Suppressor macrophage treated with lipopolysaccharide for 4 hours (primary cell): ENCODE data around the gene SPDYE1.
"Not testable (repeated sequence)": the region's sequence is repeated elsewhere in the genome, so short reads cannot be mapped to it uniquely, and the experiment has no call there.

Source experiments
- DNase-seq: peaks from one replicate; pipeline ENCODE4 v3.0.0-alpha.2; 2020

SPDYE1 gene

DNA sequence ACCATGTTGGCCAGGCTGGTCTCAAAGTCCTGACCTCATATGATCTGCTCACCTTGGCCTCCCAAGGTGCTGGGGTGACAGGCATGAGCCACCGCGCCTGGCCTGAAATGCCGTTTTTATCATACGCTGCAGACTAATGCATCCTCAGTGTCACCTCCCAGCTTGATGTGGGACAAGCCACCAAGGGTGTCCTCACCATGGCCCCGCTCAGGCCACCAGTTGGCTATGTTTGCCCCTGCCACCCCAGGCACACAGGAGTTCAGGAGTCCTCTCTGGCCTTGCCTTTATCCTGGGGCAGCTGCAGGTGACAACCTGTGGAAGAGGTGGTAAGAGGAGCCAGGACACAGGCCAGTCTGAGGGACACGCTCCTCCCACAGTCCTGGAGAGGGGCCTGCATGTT is 3.0 kb upstream of the SPDYE1 start:
- DNase-seq = not testable (repeated sequence)

DNA sequence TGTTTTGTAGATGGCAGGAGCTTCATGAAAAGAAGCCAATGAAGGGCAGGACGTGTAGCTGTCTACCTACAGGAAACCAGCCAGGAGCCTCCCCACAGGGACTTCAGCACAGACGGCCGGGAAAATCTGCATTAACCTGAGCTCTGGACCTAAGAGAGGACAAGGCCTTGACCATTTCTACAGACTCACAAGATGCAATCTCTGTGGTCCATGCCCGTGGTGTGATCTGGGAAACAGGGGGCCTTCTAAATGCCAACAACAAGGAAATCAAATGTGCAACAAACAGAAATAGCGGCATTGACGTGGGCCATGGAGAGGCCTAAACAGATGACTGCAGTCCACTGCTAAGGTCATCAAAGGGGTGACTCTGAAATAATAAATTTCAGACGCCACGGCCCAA is 14.4 kb downstream of the SPDYE1 start:
- DNase-seq = not testable (repeated sequence)

DNA sequence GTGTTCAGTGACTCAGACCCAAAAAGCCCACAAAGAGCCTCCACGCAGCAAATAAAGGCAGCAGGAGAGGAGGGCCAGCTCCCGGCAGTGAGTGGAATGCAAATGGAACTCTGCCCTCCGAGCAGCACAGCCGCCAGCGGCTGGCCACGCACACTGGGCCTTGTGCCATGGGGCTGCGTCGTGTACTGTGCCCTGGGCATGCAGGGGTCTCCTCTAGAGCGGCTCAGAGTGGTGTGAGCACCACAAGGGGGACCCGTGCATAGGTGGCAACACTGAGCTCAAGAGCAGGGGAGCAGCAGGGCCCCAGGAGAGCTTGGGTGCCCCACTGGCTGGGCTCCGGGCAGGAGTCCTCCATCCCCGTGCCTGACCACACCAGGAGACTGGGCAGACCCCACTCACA is 17.4 kb downstream of the SPDYE1 start:
- DNase-seq = not testable (repeated sequence)

DNA sequence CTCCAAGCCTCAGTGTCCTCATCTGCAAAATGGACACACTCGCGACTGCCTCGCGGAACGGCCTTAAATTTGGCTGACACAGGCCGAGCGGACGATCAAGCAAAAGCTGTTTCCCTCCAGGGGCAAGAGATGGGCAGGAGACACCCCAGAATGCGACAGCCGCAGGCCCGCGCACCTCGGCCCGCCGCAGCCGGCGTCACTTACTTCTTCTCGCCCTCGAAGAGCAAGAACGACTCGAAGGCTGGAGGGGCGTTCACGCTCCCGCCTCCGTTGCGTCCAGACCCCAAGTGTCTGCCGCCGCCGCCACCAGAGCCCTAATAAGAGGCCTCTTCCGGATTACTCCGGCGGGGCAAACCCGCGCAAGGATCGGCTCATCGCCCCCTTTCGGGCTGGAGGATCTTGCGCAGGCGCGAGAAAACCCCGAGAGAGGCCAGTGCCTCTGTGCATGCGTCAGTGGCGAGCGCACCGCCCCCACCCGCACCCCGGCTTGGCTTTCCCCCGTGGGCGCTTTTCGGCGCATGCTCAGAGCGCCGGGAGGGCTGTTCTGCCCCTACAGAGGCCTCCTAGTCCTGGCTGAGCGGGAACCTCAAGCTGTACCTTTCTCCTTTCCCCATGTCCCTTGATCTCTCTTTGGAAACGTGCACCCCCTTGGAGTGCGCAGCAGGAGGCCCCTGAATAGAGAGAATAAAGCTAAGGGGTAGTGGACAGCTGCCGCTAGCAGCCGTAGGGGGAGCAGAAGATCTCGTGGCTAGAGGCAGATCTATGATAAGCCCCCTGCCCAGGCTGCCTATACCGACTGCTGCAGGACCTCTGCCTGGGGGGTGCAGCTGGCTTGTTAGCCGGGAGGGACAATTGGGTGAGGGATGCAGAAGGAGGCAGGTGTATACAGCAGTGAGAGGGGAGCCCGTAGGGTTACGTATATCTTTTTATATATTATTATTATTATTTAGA is 21.4 kb downstream of the SPDYE1 start:
- peak; percentile 98 for DNase-seq

DNA sequence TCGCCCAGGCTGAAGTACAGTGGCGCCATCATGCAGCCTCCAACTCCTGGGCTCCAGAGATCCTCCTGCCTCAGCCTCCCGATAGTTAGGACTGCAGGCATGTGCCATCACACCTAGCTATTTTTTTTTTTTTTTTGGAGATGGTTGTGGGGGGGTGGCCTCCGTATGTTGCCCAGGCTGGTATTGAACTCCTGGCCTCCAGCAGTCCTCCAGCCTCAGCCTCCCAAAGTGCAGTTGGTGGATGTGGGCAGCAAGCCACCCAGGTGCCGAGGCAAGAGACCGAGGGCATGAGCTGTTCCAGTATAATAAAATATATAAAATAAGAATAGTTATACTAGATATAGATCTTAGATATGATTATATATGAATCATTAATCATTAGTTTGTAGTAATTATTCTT is 22.1 kb downstream of the SPDYE1 start:
- DNase-seq = not testable (repeated sequence)

DNA sequence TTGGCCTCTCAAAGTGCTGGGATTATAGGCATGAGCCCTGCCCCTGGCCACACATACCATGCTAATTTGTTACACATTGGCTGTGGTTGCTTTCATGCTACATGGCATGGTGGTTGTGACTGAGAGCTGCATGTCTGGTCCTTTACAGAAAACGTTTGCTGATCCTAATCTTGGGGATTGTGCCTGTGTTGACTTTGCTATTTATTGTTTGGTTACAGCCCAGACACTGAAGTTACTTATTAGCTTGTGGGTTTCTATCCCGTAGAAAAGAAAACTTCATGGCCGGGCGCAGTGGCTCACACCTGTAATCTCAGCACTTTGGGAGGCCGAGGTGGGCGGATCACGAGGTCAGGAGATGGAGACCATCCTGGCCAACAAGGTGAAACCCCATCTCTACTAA is 24.4 kb downstream of the SPDYE1 start:
- not testable (repeated sequence) for DNase-seq

DNA sequence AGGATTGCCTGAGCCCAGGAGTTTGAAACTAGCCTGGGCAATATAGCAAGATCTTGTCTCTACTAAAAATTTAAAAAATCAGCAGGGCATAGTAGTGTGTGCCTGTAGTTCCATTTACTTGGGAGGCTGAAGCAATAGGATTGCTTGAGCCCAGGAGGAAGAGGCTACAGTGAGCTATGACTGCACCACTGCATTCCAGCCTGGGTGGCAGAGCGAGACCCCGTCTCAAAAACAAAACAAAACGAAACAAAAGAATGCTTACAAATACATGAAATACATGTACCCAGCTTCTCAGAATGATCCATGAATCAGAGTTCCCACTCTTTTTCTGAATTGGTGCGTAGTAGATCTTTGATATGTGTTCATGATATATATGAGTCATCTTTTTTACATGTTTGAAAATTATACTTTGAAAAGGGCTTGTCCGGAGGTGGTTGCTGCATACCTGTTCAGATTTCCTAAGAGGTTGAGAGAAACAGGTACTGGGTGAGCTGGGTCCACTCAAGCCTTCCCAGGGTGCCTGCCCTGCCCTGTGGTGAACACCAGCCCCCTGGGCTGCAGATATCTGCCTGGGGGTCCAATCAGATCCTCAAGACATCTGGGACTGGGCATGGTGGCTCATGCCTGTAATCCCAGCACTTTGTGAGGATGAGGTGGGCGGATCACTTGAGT is 25.2 kb downstream of the SPDYE1 start:
- not testable (repeated sequence) for DNase-seq

DNA sequence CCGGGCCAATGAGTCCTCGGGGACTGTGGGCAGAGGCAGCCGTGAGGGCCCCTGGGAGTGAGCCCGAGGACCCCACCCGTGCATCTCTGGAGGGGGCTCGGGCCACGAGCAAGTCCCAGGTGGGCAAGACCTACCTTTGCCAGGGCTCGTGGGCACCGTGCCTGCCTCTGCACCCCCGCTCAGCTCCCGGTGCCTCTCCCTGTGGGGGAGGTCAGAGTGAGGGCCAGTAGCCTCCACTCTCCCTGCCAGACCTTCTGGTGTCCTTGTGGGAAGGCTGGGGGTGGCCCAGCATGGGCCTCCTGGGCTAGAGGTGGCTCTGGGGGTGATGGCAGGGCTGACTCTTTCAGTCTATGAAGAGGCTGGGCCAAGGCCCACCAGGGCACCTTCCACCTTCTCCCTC is 31.7 kb downstream of the SPDYE1 start:
- not testable (repeated sequence) for DNase-seq

DNA sequence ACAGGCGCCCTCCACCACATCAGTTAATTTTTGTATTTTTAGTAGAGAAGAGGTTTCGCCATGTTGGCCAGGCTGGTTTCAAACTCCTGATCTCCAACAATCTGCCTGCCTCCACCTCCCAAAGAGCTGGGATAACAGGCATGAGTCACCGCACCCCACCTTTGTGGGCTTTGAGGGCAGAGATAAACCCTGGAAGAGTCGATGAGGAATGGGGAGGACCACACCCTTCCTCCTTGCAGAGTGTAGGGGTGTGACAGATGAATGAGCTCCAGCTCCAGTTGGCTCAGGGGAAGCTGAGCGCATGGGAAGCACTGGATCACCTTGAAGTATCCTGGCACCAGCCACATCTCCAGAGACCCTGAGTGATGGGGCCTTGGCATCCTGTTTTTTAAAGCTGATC is 32.3 kb downstream of the SPDYE1 start:
- not testable (repeated sequence) for DNase-seq

DNA sequence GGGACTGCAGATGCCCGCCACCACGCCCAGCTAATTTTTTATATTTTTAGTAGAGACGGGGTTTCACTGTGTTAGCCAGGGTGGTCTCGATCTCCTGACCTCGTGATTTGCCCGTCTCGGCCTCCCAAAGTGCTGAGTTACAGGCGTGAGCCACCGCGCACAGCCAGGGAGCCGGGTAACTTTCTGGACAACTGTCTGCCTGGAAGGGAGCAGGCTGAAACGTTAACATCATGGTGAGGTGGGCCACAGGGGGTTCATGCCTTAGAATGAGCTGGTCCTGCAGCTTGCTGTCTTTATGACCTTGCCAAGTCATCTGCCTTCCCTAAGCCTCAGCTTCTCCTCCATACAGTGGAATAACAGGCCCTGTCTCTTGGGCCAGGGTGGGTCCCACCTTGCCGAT is 33.6 kb downstream of the SPDYE1 start:
- DNase-seq = not testable (repeated sequence)

DNA sequence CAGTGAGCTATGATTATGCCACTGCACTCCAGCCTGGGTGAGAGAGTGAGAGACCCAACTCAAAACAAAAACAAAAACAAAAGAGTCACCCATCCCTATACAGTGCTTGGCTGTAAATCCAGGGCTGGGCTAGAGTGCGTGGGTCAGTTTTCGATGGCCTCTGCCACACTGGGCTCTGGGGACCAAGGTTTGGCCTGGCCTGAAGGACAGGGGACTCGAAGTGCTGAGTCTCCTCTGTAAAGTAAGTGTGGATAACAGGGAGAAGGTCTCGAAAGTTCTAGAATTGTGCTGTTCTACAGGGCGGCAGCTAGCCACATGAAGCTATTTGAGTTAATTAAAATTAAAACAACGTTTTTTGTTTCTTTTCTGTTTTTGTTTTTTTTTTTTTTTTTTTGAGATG is 34.3 kb downstream of the SPDYE1 start:
- not testable (repeated sequence) for DNase-seq

DNA sequence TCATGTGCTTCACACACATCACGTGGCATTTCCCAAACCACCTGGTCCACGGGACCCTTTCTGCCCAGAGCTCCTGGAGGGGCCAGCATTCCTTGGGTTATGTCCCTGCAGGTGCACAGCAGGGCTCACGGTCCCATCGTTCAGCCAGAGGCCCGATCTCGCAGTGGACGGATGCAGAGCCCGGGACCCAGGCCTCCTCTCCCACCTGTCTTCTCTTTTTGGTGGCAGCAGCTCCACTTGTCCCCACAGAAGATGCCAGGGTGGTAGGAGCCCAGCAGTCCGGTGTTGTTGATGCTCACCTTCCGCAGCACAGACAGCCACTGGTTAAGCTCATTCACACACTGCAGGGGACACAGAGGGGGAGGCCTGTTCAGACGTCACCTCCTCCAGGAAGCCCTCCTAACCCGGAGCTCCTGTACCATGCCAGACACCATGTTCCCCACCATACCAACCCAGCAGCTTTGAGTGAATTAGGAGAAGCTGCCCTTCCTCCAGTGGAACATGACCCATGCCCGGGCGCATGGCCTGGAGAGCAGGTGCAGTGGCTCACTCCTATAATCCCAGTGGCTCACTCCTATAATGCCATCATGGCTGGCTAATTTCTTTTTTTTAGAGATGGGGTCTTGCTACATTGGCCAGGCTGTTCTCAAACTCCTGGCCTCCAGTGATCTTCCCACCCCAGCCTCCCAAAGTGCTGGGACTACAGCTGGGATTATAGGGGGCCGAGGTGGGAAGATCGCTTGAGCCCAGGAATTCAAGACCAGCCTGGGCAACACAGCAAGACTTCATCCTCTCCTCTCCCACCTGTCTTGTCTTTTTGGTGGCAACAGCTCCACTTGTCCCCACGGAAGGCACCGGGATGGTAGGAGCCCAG is 36.5 kb downstream of the SPDYE1 start:
- not testable (repeated sequence) for DNase-seq

DNA sequence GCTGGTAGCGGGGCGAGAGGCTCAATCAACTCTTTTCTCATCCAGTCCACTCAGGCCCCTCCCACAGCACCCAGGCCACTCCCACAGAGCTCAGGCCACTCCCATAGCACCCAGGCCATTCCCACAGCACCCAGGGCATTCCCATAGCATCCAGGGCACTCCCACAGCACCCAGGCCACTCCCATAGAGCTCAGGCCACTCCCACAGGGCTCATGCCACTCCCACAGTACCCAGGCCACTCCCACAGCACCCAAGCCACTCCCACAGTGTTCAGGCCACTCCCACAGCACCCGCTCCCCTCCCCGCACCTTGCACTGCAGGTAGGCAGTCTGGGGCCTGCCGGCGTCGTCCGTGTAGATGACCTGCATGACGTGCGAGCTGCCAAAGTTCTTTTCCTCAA is 38.7 kb downstream of the SPDYE1 start:
- DNase-seq = peak; percentile 47

DNA sequence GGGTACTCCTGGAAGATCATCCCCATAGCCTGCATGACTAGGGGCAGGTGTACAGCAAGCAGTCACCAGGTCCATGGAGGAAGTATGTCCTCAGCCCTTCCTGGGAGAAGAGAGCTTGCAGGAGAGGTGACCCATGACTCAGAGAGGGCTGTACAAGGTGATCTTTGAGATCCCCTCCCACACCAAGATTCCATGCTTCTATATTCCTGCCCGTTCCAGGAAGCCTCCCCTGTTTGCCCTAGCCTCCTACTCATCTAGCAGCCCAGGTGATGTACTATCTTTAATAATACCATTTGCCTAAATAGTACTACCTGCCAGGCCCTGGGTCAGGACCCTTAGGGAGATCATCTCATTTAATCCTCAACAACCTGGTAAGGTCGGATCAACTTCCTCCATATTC is 40.3 kb downstream of the SPDYE1 start:
- not testable (repeated sequence) for DNase-seq

DNA sequence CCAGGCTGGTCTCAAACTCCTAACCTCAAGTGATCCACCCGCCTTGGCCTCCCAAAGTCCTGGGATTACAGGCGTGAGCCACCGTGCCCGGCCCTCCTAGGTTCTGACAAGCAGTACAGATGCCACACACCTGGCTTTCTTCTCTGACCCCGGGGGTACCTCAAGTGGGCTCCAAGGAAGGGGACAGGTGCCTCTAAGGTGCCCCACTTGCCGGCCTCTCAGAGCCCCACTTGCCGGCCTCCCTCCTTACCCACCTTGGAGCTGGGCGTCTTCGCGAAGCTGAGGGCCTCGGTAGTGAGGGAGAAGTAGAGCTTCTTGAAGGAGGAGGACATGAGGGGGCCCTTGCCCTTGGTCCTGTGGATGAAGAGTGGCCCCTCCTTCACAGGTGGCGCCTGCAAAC is 40.9 kb downstream of the SPDYE1 start:
- not testable (repeated sequence) for DNase-seq

DNA sequence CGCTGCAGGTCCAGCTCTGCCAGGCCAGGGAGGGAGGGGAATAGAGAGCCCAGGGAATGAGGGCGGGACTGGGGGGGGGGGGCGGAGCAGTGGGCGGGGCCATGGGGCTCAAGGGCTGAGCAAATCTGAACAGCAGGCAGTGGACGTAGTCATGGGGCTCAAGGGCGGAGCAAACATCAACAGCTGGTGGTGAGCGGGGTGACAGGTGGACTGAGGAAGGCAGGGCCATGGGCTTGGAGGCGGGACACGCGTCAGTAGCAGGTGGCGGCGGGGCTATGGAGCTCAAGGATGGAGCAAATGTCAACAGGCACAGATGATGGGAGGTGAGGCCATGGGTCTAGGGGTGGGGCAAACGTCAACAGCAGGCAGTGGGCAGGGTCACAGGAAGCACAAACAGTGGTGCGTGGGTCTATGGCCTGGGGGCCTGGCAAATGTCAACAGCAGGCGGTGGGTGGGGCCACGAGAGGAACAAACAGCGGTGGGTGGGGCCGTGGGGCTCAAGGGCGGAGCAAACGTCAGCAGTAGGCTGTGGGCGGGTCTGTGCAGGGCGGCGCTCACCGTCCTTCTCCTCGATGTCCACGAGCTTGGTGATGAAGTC is 41.4 kb downstream of the SPDYE1 start:
- peak; percentile 91 for DNase-seq

DNA sequence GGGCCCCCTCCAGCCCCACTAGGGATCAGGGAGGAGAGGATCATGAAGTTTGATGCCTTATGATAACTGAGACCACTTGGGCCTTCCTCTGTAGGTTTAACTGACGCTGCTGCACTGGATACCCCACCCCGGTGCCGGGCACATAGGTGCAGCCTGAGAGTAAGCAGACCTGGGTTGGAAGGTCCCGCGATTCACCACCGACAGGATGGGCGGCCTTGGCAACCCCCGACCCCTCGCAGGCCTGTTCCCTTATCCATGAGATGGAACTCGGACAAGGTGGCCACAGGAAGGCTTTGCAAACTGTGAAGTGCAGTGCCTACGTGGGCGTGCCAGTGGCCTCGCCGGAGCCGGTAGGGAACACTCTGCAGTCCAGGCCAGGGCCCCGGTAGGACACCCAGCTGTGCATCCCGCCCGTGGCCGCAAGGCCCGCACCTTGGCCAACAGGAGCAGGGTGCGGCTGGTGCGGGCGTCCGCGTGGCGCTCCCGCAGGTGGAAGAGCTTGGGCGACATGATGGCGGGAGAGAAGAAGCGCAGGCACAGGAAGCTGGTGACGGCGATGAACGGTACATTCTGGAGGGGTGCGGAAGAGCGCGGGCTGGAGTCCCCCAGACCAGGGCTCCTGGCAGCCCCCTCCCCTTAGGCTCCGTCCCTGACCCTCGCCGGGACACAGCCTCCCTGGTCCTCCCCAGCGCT is 42.2 kb downstream of the SPDYE1 start:
- not testable (repeated sequence) for DNase-seq

DNA sequence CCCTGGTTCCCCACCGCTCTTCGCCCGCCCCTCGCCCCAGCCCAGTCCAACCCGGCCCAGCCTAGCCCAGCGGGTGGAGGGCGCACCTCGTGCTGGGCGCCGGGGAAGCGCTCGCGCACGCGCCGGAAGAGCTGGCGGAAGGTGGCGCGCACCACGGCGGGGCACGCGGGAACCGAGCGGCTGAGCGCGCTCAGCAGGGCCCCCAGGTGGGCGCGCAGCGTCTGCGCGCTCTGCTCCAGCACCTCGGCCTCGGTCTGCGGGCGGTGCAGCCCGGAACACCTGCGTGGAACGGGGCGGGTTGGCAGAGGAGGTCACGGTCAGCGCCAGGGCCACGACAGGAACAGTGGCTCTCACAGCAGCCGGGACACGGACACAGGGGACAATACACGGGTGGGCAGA is 42.8 kb downstream of the SPDYE1 start:
- DNase-seq = not testable (repeated sequence)

DNA sequence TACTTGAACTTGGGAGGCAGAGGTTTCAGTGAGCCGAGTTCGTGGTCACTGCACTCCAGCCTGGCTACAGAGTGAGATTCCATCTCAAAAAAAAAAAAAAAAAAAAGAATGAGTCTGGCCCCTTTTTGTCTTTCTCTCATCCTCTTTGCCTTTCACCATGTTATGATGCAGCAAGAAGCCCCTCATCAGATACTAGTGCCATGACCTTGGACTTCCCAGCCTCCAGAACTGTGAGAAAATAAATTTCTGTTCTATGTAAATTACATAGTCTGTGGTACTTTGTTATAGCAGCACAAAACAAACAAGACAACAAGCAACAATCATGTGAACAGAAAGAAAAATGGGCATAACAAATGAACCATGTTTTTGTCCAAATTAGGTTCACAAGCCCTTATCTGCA is 44.5 kb downstream of the SPDYE1 start:
- no peak for DNase-seq

DNA sequence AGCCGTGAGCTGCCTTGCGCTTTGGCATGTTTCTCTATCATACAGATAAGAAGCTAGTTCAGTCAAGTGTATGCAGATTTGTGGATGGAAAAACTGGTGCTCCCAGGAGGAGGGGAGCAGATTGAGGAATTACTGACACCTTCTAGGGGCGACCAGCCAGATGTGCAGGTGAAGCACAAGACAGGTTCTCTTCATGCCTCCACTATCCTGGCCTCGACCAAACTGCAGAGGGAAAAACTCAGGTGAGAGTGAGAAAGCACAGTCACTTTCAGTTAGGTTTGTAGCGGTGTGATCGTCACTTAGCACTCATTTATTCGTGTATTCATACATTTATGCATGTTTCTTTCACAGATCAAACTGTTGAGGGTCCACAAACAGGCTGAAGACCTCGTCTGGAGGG is 46.2 kb downstream of the SPDYE1 start:
- no peak for DNase-seq

DNA sequence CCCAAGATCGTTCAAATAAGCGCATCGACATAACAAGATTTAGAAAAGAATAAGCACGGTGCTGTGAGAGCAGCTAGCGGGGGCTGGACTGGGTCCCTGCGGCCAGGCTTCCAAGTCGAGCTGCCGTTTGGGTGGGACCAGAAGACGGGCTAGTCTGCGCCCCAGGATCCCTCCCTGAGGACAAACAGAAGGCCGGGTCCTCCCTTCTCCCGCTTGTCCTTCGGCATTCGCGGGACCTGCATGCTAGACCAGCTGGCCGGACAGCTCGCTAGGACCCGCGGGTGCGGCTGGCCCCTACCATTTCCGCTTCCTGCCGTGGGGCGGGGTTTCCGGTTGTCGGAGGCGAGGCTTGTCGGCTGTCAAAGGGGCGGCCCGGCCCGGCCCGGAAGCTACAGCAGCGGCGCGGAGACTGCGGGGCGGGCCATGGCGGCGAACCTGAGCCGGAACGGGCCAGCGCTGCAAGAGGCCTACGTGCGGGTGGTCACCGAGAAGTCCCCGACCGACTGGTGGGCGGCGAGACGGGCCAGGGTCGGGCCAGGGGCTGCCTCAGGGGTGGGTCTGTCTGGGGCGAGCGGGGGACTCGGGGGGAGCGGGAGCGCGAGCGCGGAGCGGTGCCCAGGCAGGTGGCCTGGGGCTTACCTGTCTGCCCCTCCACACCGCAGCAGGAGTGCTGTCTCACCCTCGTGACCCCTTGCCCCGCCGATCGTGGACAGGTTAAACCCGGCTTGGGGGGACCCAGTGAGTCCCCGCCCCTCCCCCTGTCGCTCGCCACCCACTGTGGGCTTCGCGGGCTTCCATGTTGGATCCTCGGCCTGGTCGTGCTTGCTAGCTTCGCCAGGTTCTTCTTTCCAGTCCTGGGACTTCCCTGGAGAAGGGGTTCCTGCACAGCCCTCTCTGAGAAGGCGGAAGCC is 46.9 kb downstream of the SPDYE1 start, which contains the start of gene DBNL:
TSS of gene DBNL (plus strand) at position 388 of the 911 bp plus-strand sequence. CDS start at position 424, 36 bp downstream.
- peak; percentile 97 for DNase-seq
